Stimulated activated CD4-positive, alpha-beta T cell treated with anti-CD3 and anti-CD28 coated beads, Interleukin-12 subunit alpha, Interleukin-12 subunit beta, amount 100 ng/mL, for 4 hours (primary cell): ENCODE results near the gene FGF16.
"Not testable (repeated sequence)": the region's sequence is repeated elsewhere in the genome, so short reads cannot be mapped to it uniquely, and the experiment has no call there.

Experiments used
- DNase-seq: peaks from one replicate; pipeline ENCODE4 v3.0.0-alpha.2; 2020

Gene FGF16

GRCh38 chrX:77447653-77448569, 722 bp downstream of the FGF16 start:
- no peak for DNase-seq

- no peak for DNase-seq
These were observed 3.2 kb downstream of the FGF16 start for GRCh38 chrX:77450415-77450814.

GRCh38 chrX:77450996-77451395, 3.8 kb downstream of the FGF16 start:
- DNase-seq = no peak

- DNase-seq = no peak
These were observed 6.0 kb downstream of the FGF16 start for GRCh38 chrX:77453190-77453589.

- no peak for DNase-seq
These were observed 8.2 kb downstream of the FGF16 start for GRCh38 chrX:77455437-77455836.

- DNase-seq = no peak
These were observed 36.9 kb downstream of the FGF16 start for GRCh38 chrX:77484045-77484444.

- DNase-seq = no peak
These were observed 46.7 kb downstream of the FGF16 start for GRCh38 chrX:77493677-77494553.

- DNase-seq = not testable (repeated sequence)
These were observed 53.0 kb downstream of the FGF16 start for GRCh38 chrX:77500164-77500563.

GRCh38 chrX:77502951-77503525, 55.8 kb downstream of the FGF16 start:
- no peak for DNase-seq

- DNase-seq = no peak
These were observed 58.0 kb downstream of the FGF16 start for GRCh38 chrX:77505227-77505626.
